A549 treated with RU486 at 1 μM for 4 hours (cell line): ENCODE results near the gene TAPBP. TPM values are rescaled to one million over a fixed set of nuclear protein-coding genes. Genes with fewer than 3 reads are reported as not detected.

Source experiments
- total RNA-seq: library from RNA; stranded (reverse); fragments of 200-300 nt; extraction: Qiagen RNA extraction; gene quantifications from 5 replicates; pipeline ENCODE4 v1.2.3, GENCODE V29; 2022; ENCODE audit warnings: low read depth

Gene TAPBP
- total RNA-seq, result 35.9 to 44.9 TPM (median 39.4 TPM) in 5 replicates

DNA sequence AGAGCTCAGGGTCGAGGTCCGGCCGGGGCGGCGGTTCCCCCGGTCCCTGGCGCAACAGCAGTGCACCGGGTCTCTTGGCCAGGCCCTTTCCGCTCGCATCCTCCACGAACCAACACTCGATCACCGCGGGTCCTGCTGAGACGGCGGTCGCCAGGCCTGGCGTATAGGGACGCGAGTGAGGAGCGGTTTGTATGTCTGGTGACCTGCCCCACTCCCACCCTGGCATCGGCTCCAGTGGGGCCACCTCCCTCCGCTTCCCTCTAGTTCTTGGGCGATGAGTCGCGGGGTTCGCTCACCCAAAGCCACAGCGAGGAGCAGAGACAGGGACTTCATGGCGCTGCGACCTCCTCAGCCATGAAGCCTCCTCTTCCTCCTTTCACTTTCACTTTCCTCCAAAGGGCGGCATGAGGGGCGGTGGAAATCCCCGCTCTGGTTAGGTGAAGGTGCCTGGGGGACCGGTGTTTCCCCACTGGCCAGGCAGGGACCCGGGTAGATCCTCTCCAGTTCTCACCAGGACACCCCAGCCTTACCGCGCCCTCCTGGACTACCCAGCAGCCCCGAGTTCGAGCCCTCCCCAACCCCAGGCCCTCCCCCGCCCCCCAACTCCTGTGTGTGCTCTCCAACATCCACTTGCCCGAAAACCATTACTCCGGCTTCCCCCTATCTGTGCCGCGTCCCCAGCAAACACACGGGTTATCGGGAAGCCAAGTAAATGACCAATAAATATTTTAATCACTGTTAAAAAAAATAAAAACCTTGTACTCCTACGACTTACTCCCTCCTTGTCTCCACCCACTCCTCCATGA, at the start of gene TAPBP:
Gene TAPBP (minus strand): TSS at position 370 of the 806 bp plus-strand sequence. CDS start 37 bp downstream, at position 333.

DNA sequence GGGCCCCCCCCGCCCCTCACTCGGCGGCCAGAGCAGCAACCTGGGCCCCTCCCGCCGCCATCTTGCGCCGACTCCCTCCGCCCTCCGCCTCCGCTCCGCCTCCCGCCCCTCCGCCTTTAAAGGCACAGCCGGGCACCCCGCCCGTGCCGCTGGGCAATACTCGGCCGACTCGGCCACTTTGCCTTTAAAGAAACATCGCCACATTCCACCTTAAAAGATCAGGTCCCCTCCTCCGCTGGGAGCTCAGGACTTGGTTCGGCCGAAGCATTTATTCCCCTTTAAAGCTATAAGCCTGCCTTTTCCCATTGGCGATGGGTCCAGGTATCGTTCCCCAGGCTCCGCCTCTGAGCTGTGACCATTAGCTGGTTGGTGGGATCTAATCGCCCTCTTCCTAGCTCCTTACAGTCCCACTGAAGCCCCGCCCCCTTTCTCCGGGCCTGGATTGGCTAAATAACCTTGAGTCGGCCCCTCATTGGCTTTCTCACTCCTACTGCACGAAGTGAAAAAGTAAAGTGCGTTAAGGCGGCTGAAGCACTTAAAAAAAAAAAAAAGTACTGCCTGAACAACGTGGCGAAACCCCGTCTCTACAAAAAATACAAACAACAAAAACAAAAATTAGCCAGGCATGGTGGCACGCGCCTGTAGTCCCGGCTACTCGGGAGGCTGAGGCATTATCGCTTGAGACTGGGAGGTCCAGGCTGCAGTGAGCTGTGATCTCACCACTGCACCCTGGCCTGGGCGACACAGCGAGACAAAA, 4.0 kb upstream of the TAPBP start, which contains the start of gene ZBTB22:
Gene ZBTB22 (minus strand): TSS at position 76 of the 757 bp plus-strand sequence. CDS start 828 bp downstream, outside the sequence.

GRCh38 chr6:33298773-33299236, 15.1 kb downstream of the TAPBP start, which contains the start of gene RGL2:
TSS of gene RGL2 (minus strand) at chr6:33298942. CDS start at chr6:33298610, 332 bp downstream.

GRCh38 chr6:33288921-33289783, 24.7 kb downstream of the TAPBP start, which contains the start of the genes PFDN6 and WDR46:
TSS of gene PFDN6 (plus strand) at chr6:33289601. CDS start at chr6:33289857, 256 bp downstream.
TSS of gene WDR46 (minus strand) at chr6:33289239. CDS start at chr6:33289170, 69 bp downstream.

DNA sequence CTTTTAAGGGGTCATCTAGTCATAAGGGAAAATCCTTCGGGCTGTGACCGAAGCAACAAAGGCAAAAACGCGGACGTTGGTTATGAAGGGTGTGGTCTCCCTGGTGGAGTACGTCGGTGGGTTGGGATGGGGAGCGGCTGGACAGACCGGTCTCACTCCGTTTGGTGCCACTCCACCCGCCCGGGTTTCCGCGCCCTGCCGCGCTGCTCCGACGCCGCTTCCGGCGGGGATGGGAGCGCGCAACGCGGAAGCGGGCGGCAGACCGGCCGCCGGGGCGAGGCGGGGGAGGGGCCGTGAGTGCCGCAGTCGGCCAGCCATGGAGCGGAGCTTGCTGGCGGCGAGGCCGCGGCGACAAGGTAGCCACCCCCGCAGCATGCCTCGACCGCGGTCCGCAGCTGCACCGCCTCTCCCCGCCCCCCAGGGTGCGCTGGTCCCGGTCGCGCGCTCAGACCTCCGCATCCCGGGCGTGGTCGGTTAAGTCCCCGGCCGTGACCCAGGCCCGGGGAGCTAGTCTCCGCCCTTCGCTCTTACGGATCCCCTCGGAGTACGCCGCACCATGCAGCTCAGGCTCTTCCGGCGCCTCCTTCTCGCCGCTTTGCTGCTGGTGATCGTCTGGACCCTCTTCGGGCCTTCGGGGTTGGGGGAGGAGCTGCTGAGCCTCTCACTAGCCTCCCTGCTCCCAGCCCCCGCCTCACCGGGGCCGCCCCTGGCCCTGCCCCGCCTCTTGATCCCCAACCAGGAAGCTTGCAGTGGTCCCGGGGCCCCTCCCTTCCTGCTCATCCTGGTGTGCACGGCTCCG, 36.8 kb downstream of the TAPBP start, which contains the start of gene B3GALT4:
Gene B3GALT4 (plus strand): TSS at position 260 of the 799 bp plus-strand sequence. CDS start 297 bp downstream, at position 557.

DNA sequence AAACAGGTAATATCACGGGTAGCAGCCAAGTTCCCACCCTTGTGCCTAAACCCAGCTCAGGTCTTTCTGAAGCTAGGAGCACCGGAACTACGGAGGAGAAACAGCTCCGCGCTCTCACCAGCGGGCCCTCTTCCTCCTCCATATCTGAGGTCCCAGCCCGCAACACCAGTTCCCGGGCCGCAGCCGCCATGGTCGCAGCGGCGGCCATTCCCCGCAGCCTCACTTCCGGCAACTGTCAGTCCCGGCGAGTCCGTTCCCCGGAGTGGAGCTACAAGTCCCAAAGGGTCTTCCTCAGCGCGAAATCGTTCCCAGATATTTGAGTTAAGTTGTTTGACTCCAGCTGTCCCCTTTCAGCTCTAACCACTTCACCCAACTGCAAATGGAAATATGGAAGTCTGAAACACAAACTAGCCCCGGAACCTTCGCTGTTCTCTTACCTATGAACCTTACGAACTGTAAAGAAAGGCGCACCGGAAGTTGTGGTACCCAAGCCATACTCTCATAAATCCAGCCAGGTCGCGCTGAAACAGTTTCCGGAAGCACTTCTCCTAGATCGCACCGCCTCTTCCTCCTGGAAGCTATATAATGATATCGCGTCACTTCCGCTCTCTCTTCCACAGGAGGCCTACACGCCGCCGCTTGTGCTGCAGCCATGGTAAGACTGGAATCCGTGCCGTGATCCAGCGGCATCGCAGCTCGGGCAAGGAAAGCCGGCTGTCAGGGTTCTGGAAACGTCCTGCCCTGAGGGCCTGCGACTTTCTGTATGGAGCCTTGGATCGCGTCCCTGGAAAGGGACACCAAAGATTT, 42.2 kb downstream of the TAPBP start, which contains the start of the genes RPS18 and VPS52:
Gene RPS18 (plus strand): TSS at position 608 of the 807 bp plus-strand sequence. CDS start 45 bp downstream, at position 653.
Gene VPS52 (minus strand): TSS at position 409 of the 807 bp plus-strand sequence. CDS start 201 bp downstream, at position 208.

Other genes with a start within 250 kb of the TAPBP start
- 0.33 TPM in 1 of 5 replicates, not detected in the others for gene HLA-DPA1, start 240.4 kb downstream of the TAPBP start, total RNA-seq
- not detected in 5 replicates for gene HLA-DPB1, start 238.1 kb downstream of the TAPBP start, total RNA-seq
- 0.37 to 1.3 TPM (median 0.90 TPM) in 5 replicates for gene COL11A2, start 121.6 kb downstream of the TAPBP start, total RNA-seq
- gene RXRB, start 113.4 kb downstream of the TAPBP start, total RNA-seq, result 15.5 to 21.7 TPM (median 20.6 TPM) in 5 replicates
- gene SLC39A7, start 113.2 kb downstream of the TAPBP start, total RNA-seq, result 111 to 121 TPM (median 118 TPM) in 5 replicates
- gene HSD17B8, start 109.4 kb downstream of the TAPBP start, total RNA-seq, result 11.0 to 16.7 TPM (median 15.5 TPM) in 5 replicates
- 19.8 to 28.2 TPM (median 25.6 TPM) in 5 replicates for gene RING1, start 105.6 kb downstream of the TAPBP start, total RNA-seq
- 15.8 to 18.0 TPM (median 16.9 TPM) in 5 replicates for gene VPS52, start 42.2 kb downstream of the TAPBP start, total RNA-seq
- gene RPS18, start 42.0 kb downstream of the TAPBP start, total RNA-seq, result 2,467 to 2,823 TPM (median 2,760 TPM) in 5 replicates
- 0.30 to 0.75 TPM (median 0.53 TPM) in 5 replicates for gene B3GALT4, start 37.0 kb downstream of the TAPBP start, total RNA-seq
- gene WDR46, start 24.8 kb downstream of the TAPBP start, total RNA-seq, result 53.2 to 66.0 TPM (median 58.6 TPM) in 5 replicates
- 102 to 132 TPM (median 118 TPM) in 5 replicates for gene PFDN6, start 24.5 kb downstream of the TAPBP start, total RNA-seq
- gene RGL2, start 15.1 kb downstream of the TAPBP start, total RNA-seq, result 11.0 to 13.8 TPM (median 13.4 TPM) in 5 replicates
- 2.8 to 4.1 TPM (median 3.2 TPM) in 5 replicates for gene ZBTB22, start 3.7 kb upstream of the TAPBP start, total RNA-seq
- gene DAXX, start 8.9 kb upstream of the TAPBP start, total RNA-seq, result 39.9 to 42.5 TPM (median 41.0 TPM) in 5 replicates
- gene KIFC1, start 77.7 kb upstream of the TAPBP start, total RNA-seq, result 38.6 to 46.1 TPM (median 44.5 TPM) in 5 replicates
- gene PHF1, start 96.9 kb upstream of the TAPBP start, total RNA-seq, result 12.7 to 17.4 TPM (median 16.2 TPM) in 5 replicates
- 161 to 229 TPM (median 209 TPM) in 5 replicates for gene CUTA, start 104.0 kb upstream of the TAPBP start, total RNA-seq
- 3.5 to 7.9 TPM (median 4.8 TPM) in 5 replicates for gene SYNGAP1, start 106.0 kb upstream of the TAPBP start, total RNA-seq
- 10.3 to 12.6 TPM (median 12.2 TPM) in 5 replicates for gene ZBTB9, start 140.5 kb upstream of the TAPBP start, total RNA-seq